Heart right ventricle (tissue), 16 donors: ENCODE results near the gene SLC6A7. TPM values are rescaled to one million over a fixed set of nuclear protein-coding genes. Genes with fewer than 3 reads are reported as not detected.

Experiments used
- ATAC-seq, 8 donors: fragments of 200-7000 bp; cut with Tn5 transposase; one replicate each; pipeline ENCODE4 v1.9.1; 2020; ENCODE audit warnings: mild to moderate bottlenecking in 8 of 8, moderate library complexity in 8 of 8, moderate number of reproducible peaks in 1 of 8
- DNase-seq, 2 donors: peaks; one replicate each; pipeline ENCODE4 v3.0.0-alpha.2; 2020
- H3K27ac ChIP-seq, 10 donors: fragments of 200-600 bp; sonication (generic) in 2 of 10; one replicate each; pipeline versions ENCODE4 v1.5.0 to v1.8.0; 2020 to 2022; ENCODE audit warnings: mild to moderate bottlenecking in 3 of 10
- H3K27me3 ChIP-seq, 7 donors: fragments of 200-600 bp; one replicate each; pipeline ENCODE4 v1.8.0; 2021 to 2022; ENCODE audit warnings: mild to moderate bottlenecking in 2 of 7
- H3K36me3 ChIP-seq, 9 donors: fragments of 200-600 bp; sonication (generic) in 1 of 9; one replicate each; pipeline versions ENCODE4 v1.5.0 to v1.8.0; 2020 to 2022; ENCODE audit warnings: mild to moderate bottlenecking in 2 of 9
- H3K4me1 ChIP-seq, 9 donors: fragments of 200-600 bp; sonication (generic) in 1 of 9; one replicate each; pipeline versions ENCODE4 v1.5.0 to v1.8.0; 2020 to 2022; ENCODE audit warnings: mild to moderate bottlenecking in 4 of 9
- H3K4me3 ChIP-seq, 10 donors: fragments of 200-600 bp; sonication (generic) in 2 of 10; one replicate each; pipeline versions ENCODE4 v1.5.0 to v1.8.0; 2020 to 2022; ENCODE audit warnings: mild to moderate bottlenecking in 7 of 10, moderate library complexity in 2 of 10
- H3K9me3 ChIP-seq, 11 donors: fragments of 200-600 bp in 10 of 11; sonication (generic) in 2 of 11; one replicate each; pipeline versions ENCODE4 v1.5.0 to v1.8.0; 2013 to 2022; ENCODE audit warnings: mild to moderate bottlenecking in 2 of 11, control low read depth in 1 of 11, moderate library complexity in 1 of 11
- WGBS, 2 donors: extraction: QIAGEN DNeasy Blood & Tissue Kit; methylation state at CpG; one replicate each; pipeline ENCODE4 v1.1.7; 2013; ENCODE audit warnings: inconsistent platforms in 1 of 2; 5-methylcytosine and 5-hydroxymethylcytosine counted together
- intact Hi-C, 10 donors: fragments of 100-400 bp; cut with DNase I; formaldehyde crosslinking; loops; one replicate each; pipeline versions ENCODE4 v1.11.1 to v1.14.2; 2022
- polyA plus RNA-seq, 2 donors: library from polyadenylated mRNA; stranded (reverse); fragments of 200-250 nt; gene quantifications; one replicate each; pipeline ENCODE4 v1.2.3, GENCODE V29; 2013
- total RNA-seq, 10 donors: library from RNA; stranded (reverse); fragmentation: NEBNext Ultra II Directional in 3 of 10; extraction: Animal tissue kit (Norgen Biotek cat#: 25700) in 3 of 10; gene quantifications; one replicate each; pipeline versions ENCODE4 v1.2.1 to v1.2.4, GENCODE V29; 2021 to 2023
- TF ChIP-seq, protein P1 (sequence below), 9 donors: fragments of 200-600 bp; sonication (generic) in 2 of 9; IDR thresholded peaks; one replicate each; pipeline versions ENCODE4 v1.5.0 to v1.8.0; 2021 to 2022; ENCODE audit warnings: antibody characterized with exemption in 9 of 9, mild to moderate bottlenecking in 5 of 9, moderate library complexity in 1 of 9
- donor health status: Arrhythmogenic right ventricular cardiomyopathy.
- donor health status: ischemic (EF 13 %, LVEDD 7.1; RV severe dilation, severe dysfunction).
- donor health status: healthy with polysubstance abuse.
- donor health status: DM: no; HTN: yes; CAD: no.
- donor health status: DM: no; HTN: no; CAD: no.
- donor health status: ischemic (EF 25% LVEDD 6.9; RV normal size, moderate dysfunction).
- donor health status: ischemic (EF 25% LVEDD 5.7; RV mildly dilated, moderate dysfunction).
- donor health status: healthy.
- donor health status: DM: yes; HTN: yes; CAD: no.
- donor health status: Ischemic cardiomyopathy.
- donor health status: ischemic (EF 35%, LVEDD 5.7; RV mildly dilated, moderate dysfunction).
- donor health status: nonischemic (EF 11% LVEDD 7.7; RV severe dilation, severe dysfunction).
- donor health status: DM: yes; HTN: yes; CAD: no.
- donor health status: PGD.
- donor health status: ischemic (EF 29% LVEDD 5.4; RV normal size, mild dysfunction).
- donor health status: nonischemic (EF 23%, LVEDD 6.1; RV moderate dilation, normal function).

The SLC6A7 gene
- total and polyA plus RNA-seq, 12 donors = not detected

GRCh38 chr5:150148117-150148927 lies 41.5 kb upstream of the SLC6A7 start:
- 80 to 81% methylated on average over 11 of the region's 11 CpGs for WGBS, 2 donors

DNA sequence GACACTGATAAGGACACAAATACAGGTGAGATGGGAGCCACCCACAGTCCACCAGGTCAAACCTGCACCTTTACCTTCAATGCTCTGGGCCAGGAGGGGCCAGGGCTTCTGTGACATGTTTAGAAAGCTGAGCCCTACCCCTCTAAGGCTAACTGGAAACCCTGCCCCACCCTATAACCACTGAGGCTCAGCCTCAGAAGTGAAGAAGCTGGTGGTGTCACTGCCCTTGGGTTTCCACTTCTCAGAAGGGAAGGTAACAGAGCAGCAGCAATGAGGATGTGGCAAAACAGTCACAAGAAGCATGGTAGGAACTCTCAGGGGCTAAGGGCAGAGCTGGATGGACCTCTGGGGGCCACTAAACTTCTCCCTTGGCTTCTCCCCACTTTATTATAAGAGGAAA lies 40.2 kb upstream of the SLC6A7 start:
- no peak for ATAC-seq
- intact Hi-C loops = no loop called here
- Histone ChIP-seq H3K27ac (peak overlapping the region; percentile 48 to 92 (median 85)), H3K9me3 (no peaks in the 10 kb centered on the region), H3K4me1 (peaks cover 3 to 58% (median 29%) of the 10 kb centered on the region in 9 donors), H3K4me3 (peak overlapping the region in 9 of 10 donors; percentile 14 to 67 (median 60)), H3K27me3 (no peaks in the 10 kb centered on the region), H3K36me3 (peaks cover 0 to 28% (median 0%) of the 10 kb centered on the region in 9 donors)
- no peak for DNase-seq
- TF ChIP-seq, protein P1, sequence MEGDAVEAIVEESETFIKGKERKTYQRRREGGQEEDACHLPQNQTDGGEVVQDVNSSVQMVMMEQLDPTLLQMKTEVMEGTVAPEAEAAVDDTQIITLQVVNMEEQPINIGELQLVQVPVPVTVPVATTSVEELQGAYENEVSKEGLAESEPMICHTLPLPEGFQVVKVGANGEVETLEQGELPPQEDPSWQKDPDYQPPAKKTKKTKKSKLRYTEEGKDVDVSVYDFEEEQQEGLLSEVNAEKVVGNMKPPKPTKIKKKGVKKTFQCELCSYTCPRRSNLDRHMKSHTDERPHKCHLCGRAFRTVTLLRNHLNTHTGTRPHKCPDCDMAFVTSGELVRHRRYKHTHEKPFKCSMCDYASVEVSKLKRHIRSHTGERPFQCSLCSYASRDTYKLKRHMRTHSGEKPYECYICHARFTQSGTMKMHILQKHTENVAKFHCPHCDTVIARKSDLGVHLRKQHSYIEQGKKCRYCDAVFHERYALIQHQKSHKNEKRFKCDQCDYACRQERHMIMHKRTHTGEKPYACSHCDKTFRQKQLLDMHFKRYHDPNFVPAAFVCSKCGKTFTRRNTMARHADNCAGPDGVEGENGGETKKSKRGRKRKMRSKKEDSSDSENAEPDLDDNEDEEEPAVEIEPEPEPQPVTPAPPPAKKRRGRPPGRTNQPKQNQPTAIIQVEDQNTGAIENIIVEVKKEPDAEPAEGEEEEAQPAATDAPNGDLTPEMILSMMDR (IDR thresholded peaks at IDR 0.05) = no peak

More at GRCh38 chr5:150148117-150148927, 41.5 kb upstream of the SLC6A7 start:
- H3K4me3 ChIP-seq = peak overlapping the region in 8 of 10 donors; percentile 3 to 67 (median 42)
- H3K27me3 ChIP-seq = no peaks in the 10 kb centered on the region
- H3K9me3 ChIP-seq = no peaks in the 10 kb centered on the region
- TF ChIP-seq, protein P1 (IDR thresholded peaks at IDR 0.05) = no peak
- DNase-seq (peak in 1 of 2 donors; percentile 20), ATAC-seq (no peak)
- intact Hi-C loops = no loop called here
- peak overlapping the region; percentile 48 to 92 (median 85) for H3K27ac ChIP-seq
- peaks cover 0 to 28% (median 0%) of the 10 kb centered on the region in 9 donors for H3K36me3 ChIP-seq
- H3K4me1 ChIP-seq = peaks cover 5 to 71% (median 41%) of the 10 kb centered on the region in 9 donors

- TF ChIP-seq, protein P1 (IDR thresholded peaks at IDR 0.05) = no peak
- H3K36me3 ChIP-seq = peaks cover 0 to 28% (median 0%) of the 10 kb centered on the region in 9 donors
- H3K9me3 ChIP-seq = no peaks in the 10 kb centered on the region
- WGBS, 2 donors = 61 to 66% methylated on average over 12 of the region's 12 CpGs
- H3K4me1 ChIP-seq = peaks cover 0 to 57% (median 20%) of the 10 kb centered on the region in 9 donors
- no peak for ATAC-seq
- peak overlapping the region in 9 of 10 donors; percentile 45 to 67 (median 60) for H3K4me3 ChIP-seq
- intact Hi-C loops = no loop called here
- H3K27me3 ChIP-seq = peaks cover 0 to 12% (median 0%) of the 10 kb centered on the region in 7 donors
- H3K27ac ChIP-seq = peak overlapping the region in 9 of 10 donors; percentile 64 to 92 (median 87)
- DNase-seq = peak in 1 of 2 donors; percentile 4
These were observed 37.0 kb upstream of the SLC6A7 start for GRCh38 chr5:150152636-150153462.

- Histone ChIP-seq H3K36me3 (peaks cover 0 to 23% (median 0%) of the 10 kb centered on the region in 9 donors), H3K27ac (peak overlapping the region; percentile 72 to 92 (median 85)), H3K4me1 (peaks cover 3 to 58% (median 24%) of the 10 kb centered on the region in 9 donors), H3K4me3 (peak overlapping the region; percentile 18 to 67 (median 60)), H3K27me3 (peaks cover 0 to 12% (median 0%) of the 10 kb centered on the region in 7 donors), H3K9me3 (no peaks in the 10 kb centered on the region)
- intact Hi-C loops = no loop called here
- DNase-seq (no peak), ATAC-seq (no peak)
- TF ChIP-seq, protein P1 (IDR thresholded peaks at IDR 0.05) = no peak
- 65 to 81% methylated on average over 2 of the region's 2 CpGs for WGBS, 2 donors
These were observed 36.4 kb upstream of the SLC6A7 start for GRCh38 chr5:150153483-150153882.
